Erythroblast (primary cell): ENCODE measurements around the gene C16orf92.

ENCODE experiments used
- GATA1 ChIP-seq: IDR thresholded peaks from 2 replicates; pipeline ENCODE4 v1.6.1; 2011; ENCODE audit warnings: low read depth, mild to moderate bottlenecking, control low read depth, low read length, moderate library complexity
- POLR2A ChIP-seq: IDR thresholded peaks from 2 replicates; pipeline ENCODE4 v1.6.1; 2011; ENCODE audit warnings: mild to moderate bottlenecking, low read length

GRCh38 chr16:30028438-30029076, 5.6 kb downstream of the C16orf92 start:
- no peak for TF ChIP-seq POLR2A
- TF ChIP-seq GATA1, result no peak
